ENCODE measurements around the gene ACOT2.
"Not testable (repeated sequence)": the region's sequence is repeated elsewhere in the genome, so short reads cannot be mapped to it uniquely, and the experiment has no call there.

Gene ACOT2, protein sequence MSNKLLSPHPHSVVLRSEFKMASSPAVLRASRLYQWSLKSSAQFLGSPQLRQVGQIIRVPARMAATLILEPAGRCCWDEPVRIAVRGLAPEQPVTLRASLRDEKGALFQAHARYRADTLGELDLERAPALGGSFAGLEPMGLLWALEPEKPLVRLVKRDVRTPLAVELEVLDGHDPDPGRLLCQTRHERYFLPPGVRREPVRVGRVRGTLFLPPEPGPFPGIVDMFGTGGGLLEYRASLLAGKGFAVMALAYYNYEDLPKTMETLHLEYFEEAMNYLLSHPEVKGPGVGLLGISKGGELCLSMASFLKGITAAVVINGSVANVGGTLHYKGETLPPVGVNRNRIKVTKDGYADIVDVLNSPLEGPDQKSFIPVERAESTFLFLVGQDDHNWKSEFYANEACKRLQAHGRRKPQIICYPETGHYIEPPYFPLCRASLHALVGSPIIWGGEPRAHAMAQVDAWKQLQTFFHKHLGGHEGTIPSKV

DNA sequence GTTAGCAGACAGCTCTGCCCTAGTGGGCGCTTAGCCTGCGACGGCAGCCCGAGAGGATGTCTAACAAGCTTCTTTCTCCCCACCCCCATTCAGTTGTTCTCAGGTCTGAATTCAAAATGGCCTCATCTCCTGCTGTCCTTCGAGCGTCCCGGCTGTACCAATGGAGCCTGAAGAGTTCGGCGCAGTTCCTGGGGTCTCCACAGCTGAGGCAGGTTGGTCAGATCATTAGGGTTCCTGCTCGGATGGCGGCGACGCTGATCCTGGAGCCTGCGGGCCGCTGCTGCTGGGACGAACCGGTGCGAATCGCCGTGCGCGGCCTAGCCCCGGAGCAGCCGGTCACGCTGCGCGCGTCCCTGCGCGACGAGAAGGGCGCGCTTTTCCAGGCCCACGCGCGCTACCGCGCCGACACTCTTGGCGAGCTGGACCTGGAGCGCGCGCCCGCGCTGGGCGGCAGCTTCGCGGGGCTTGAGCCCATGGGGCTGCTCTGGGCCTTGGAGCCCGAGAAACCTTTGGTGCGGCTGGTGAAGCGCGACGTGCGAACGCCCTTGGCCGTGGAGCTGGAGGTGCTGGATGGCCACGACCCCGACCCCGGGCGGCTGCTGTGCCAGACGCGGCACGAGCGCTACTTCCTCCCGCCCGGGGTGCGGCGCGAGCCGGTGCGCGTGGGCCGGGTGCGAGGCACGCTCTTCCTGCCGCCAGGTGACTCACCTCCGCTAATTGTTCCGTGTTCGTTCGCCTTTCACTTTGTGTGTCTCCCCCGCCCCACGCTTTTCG, at the start of gene ACOT2:
Gene ACOT2 (plus strand): TSS at position 29 of the 774 bp plus-strand sequence. CDS start 28 bp downstream, at position 57.
- in situ Hi-C loops (cut with MboI; ENCODE audit: low sequenced_read_pairs), result not testable (repeated sequence)

DNA sequence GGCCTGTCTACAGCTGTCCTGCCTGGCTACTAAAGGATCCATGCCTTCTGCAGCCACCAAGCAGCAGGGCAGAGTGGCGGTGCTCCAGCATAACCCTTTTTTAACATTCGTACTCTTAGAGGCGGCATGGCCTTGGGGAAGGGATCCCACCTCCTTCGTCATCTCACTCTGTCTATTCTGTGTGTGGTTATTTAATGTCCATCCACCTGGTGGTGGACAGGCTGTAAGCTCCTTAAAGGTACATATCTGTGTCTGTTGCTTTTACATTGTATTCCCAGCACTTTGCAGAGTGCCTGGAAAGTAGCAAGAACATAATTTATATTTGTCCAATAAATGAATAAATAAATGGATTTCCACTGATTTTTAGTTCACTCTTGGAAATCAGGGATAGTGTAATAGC, 47.8 kb upstream of the ACOT2 start:
- in situ Hi-C loops (cut with MboI; ENCODE audit: low sequenced_read_pairs), result no loop called here

GRCh38 chr14:73524493-73524892, 44.5 kb upstream of the ACOT2 start:
- in situ Hi-C loops (cut with MboI; ENCODE audit: low sequenced_read_pairs), result no loop called here

- in situ Hi-C loops (cut with MboI; ENCODE audit: low sequenced_read_pairs), result no loop called here
Measured at GRCh38 chr14:73526036-73526984, 42.7 kb upstream of the ACOT2 start.

DNA sequence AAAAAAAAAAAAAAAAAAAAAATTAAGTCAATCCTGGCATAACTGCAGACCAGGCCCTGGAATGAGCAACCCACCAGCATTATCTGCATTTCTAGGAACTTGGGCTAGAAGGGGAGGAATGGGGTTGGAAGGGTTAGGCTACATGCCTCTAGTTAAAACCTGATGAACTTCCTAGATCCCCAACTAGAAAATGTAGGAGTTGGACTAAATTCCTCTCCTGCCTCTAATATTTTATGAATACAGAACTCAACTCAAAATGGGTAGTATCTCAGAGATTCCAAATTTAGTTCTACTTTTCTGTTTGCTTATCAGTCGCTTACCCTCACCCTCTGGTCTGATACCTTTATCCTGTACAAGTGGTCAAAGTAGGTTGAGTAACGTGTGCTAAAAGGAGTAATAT, 39.7 kb upstream of the ACOT2 start:
- in situ Hi-C loops (cut with MboI; ENCODE audit: low sequenced_read_pairs), result not testable (repeated sequence)

GRCh38 chr14:73531971-73532370, 37.0 kb upstream of the ACOT2 start:
- in situ Hi-C loops (cut with MboI; ENCODE audit: low sequenced_read_pairs), result not testable (repeated sequence)

GRCh38 chr14:73537244-73538045, 31.6 kb upstream of the ACOT2 start:
- in situ Hi-C loops (cut with MboI; ENCODE audit: low sequenced_read_pairs), result not testable (repeated sequence)

GRCh38 chr14:73539017-73539416, 30.0 kb upstream of the ACOT2 start:
- in situ Hi-C loops (cut with MboI; ENCODE audit: low sequenced_read_pairs), result not testable (repeated sequence)

DNA sequence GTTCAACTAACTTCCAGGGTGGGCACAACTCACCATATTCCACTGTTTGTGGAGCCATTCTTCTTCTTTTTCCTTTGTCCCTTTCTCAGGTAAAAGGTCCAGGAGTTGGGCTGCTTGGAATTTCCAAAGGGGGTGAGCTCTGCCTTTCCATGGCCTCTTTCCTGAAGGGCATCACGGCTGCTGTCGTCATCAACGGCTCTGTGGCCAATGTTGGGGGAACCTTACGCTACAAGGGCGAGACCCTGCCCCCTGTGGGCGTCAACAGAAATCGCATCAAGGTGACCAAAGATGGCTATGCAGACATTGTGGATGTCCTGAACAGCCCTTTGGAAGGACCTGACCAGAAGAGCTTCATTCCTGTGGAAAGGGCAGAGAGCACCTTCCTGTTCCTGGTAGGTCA, 26.1 kb upstream of the ACOT2 start:
- in situ Hi-C loops (cut with MboI; ENCODE audit: low sequenced_read_pairs), result not testable (repeated sequence)

DNA sequence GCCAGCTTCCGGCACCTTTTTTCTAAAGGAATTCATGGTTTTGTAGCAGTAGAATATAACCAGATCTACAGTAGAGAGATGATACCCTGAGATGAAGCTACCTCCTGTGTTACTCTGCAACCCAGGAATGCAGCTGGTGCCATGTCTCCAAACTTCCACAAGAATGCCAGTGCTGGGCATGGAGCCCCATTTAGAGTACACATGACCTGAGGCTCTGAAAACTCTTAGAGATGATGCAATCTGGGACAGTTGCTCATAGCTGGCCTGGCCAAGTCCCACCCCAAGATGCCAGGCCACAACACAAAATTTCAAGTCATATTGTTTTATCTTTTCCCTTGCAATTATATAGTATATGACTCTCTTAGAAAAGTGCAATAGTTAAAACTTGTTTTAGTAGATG, 23.7 kb upstream of the ACOT2 start:
- in situ Hi-C loops (cut with MboI; ENCODE audit: low sequenced_read_pairs), result not testable (repeated sequence)

DNA sequence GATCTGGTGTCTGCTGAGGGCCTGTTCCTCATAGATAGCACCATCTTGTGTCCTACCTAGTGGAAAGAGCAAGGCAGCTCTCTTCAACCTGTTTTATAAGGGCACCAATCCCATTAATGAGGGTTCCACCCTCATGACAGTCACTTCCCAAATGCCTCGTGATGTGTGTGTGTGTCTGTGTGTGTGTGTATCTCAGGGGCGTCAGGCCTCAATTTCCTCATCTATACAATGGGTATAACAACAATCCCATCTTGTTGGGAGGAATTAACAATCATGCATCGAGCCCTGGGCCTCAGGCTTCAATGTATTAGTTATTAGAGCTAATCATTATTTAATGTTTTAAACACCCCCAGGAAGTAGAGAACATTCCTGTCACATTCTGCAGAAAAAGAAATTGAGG, 19.9 kb upstream of the ACOT2 start:
- in situ Hi-C loops (cut with MboI; ENCODE audit: low sequenced_read_pairs), result not testable (repeated sequence)

DNA sequence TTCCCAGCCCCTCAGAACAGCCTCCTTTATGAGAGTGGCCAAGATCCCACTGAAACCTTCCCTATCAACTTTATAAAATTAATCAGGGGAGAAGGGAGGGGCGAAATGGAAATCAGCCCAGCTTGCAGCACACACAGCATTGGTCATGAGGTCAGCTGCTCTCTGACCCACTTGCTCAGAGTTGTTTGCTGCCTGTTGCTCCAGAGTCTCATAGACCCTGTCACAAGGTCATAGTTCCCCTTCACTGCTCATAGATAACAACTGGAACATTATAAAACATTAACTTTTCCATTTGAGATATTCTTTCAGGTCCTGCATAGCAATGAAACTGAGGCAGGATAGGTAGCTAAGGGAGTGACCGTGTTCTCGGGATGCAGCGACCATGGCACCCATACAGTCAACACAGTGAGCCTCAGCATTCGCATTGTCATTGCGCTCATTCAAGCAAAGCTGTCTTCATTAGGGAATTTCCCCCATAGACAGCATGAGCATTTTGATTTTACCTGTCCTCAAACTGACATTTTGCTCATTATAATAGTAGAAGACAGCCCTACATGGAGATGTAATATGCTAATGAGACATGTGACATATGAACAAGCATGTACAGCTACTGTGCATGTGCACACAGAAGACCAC, 19.0 kb upstream of the ACOT2 start:
- in situ Hi-C loops (cut with MboI; ENCODE audit: low sequenced_read_pairs), result not testable (repeated sequence)

DNA sequence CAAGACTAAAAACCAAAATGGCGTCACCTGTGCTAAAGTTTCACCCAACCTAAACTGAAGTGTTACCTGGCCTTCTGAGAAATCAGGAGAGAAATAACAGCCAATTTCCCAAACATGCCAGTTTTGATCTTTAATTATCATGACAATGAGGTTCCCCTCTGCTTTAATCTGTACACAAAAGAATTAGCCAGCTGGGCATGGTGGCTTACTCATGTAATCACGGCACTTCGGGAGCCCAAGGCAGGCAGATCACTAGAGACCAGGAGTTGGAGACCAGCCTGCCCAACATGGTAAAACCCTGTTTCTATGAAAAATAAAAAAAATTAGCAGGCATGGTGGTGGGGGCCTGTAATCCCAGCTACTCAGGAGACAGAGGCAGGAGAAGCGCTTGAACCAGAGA, 15.2 kb upstream of the ACOT2 start:
- in situ Hi-C loops (cut with MboI; ENCODE audit: low sequenced_read_pairs), result no loop called here

GRCh38 chr14:73557201-73557600, 11.8 kb upstream of the ACOT2 start:
- in situ Hi-C loops (cut with MboI; ENCODE audit: low sequenced_read_pairs), result not testable (repeated sequence)

DNA sequence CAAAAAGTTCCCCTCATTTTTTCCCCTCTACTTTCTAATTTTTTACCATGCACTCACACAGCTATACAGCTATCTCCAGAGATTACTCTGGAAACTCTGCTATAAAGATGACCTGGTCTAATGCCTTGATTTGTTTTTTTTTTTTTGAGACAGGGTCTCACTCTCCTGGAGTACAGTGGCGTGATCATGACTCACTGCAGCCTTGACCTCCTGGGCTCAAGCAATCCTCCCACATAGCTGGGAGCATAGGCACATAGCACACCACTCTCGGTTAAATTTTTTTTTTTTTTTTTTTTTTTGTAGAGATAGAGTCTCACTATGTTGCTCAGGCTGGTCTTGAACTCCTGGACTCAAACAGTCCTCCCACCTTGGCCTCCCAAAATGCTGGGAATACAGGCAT, 10.8 kb upstream of the ACOT2 start:
- in situ Hi-C loops (cut with MboI; ENCODE audit: low sequenced_read_pairs), result not testable (repeated sequence)

GRCh38 chr14:73562256-73562655, 6.8 kb upstream of the ACOT2 start:
- in situ Hi-C loops (cut with MboI; ENCODE audit: low sequenced_read_pairs), result not testable (repeated sequence)

- in situ Hi-C loops (cut with MboI; ENCODE audit: low sequenced_read_pairs), result not testable (repeated sequence)
Measured at GRCh38 chr14:73562696-73563095, 6.3 kb upstream of the ACOT2 start.

DNA sequence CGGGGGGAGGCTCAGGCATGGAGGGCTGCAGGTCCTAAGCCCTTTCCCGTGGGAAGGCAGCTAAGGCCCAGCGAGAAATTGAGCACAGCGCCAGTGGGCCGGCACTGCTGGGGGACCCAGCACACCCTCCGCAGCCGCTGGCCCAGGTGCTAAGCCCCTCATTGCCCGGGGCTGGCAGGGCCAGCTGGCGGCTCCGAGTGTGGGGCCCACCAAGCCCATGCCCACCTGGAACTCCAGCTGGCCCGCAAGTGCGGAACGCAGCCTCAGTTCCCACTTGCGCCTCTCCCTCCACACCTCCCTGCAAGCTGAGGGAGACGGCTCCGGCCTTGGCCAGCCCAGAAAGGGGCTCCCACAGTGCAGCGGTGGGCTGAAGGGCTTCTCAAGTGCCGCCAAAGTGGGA, 2.6 kb upstream of the ACOT2 start:
- in situ Hi-C loops (cut with MboI; ENCODE audit: low sequenced_read_pairs), result not testable (repeated sequence)

DNA sequence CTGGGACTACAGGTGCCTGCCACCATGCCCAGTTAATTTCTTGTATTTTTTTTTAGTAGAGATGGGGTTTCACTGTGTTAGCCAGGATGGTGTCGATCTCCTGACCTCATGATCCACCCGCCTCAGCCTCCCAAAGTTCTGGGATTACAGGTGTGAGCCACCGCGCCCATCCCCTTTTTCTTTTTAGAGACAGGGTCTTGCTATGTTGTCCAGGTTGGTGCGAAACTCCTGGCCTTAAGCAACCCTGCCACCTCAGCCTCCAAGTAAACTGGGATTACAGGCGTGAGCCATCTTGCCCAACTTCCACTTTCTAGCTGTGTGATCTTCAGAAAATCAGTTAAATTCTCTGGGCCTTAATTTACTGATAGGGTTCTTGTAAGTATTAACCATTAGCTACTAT, 2.1 kb upstream of the ACOT2 start:
- in situ Hi-C loops (cut with MboI; ENCODE audit: low sequenced_read_pairs), result not testable (repeated sequence)

GRCh38 chr14:73567358-73567757, 1.7 kb upstream of the ACOT2 start:
- in situ Hi-C loops (cut with MboI; ENCODE audit: low sequenced_read_pairs), result no loop called here

Data from HL-60/S4 (cell line).